GM18505 (cell line): ENCODE results near the gene ARL2BP.

ENCODE experiments used
- ATAC-seq: cut with Tn5 transposase; IDR thresholded peaks from one replicate; pipeline ENCODE4 v1.9.1; 2021; ENCODE audit not compliant: unreplicated experiment
- POLR2A ChIP-seq: IDR thresholded peaks from 4 replicates; pipeline ENCODE4 v1.6.1; 2011; ENCODE audit warnings: borderline replicate concordance; ENCODE audit not compliant: insufficient read depth, insufficient read length; ENCODE audit errors: extremely low read depth

The ARL2BP gene

GRCh38 chr16:57225978-57226377, 19.1 kb upstream of the ARL2BP start:
- TF ChIP-seq POLR2A = no peak
- ATAC-seq = no peak

GRCh38 chr16:57226701-57227621, 18.1 kb upstream of the ARL2BP start:
- no peak for ATAC-seq
- no peak for TF ChIP-seq POLR2A

- no peak for ATAC-seq
- no peak for TF ChIP-seq POLR2A
These were observed 16.0 kb upstream of the ARL2BP start for GRCh38 chr16:57229079-57229478.

GRCh38 chr16:57231821-57232350, 13.2 kb upstream of the ARL2BP start:
- no peak for ATAC-seq
- TF ChIP-seq POLR2A = no peak

- no peak for ATAC-seq
- no peak for TF ChIP-seq POLR2A
These were observed 10.9 kb upstream of the ARL2BP start for GRCh38 chr16:57233944-57234706.

- TF ChIP-seq POLR2A = no peak
- no peak for ATAC-seq
These were observed 10.4 kb upstream of the ARL2BP start for GRCh38 chr16:57234707-57235092.

GRCh38 chr16:57235128-57236021, 9.7 kb upstream of the ARL2BP start:
- no peak for ATAC-seq
- TF ChIP-seq POLR2A = no peak

GRCh38 chr16:57236022-57236350, 9.1 kb upstream of the ARL2BP start:
- no peak for TF ChIP-seq POLR2A
- ATAC-seq = no peak

- ATAC-seq = no peak
These were observed 6.4 kb upstream of the ARL2BP start for GRCh38 chr16:57238682-57239081.

GRCh38 chr16:57239107-57239506, 6.0 kb upstream of the ARL2BP start:
- ATAC-seq = no peak
- TF ChIP-seq POLR2A = no peak

More at GRCh38 chr16:57238682-57239081, 6.4 kb upstream of the ARL2BP start:
- TF ChIP-seq POLR2A = no peak

GRCh38 chr16:57240851-57241250, 4.2 kb upstream of the ARL2BP start:
- TF ChIP-seq POLR2A = no peak
- ATAC-seq = no peak

GRCh38 chr16:57242650-57243049, 2.4 kb upstream of the ARL2BP start:
- ATAC-seq = no peak
- TF ChIP-seq POLR2A = no peak

GRCh38 chr16:57244463-57244766, 644 bp upstream of the ARL2BP start:
- peak; percentile 18 for ATAC-seq
- no peak for TF ChIP-seq POLR2A
